G401.6 (cell line): ENCODE measurements around the gene YBEY.

ENCODE experiments used
- FAIRE-seq: peaks from 2 replicates; lab custom pipeline; 2012; peaks lifted over from hg19 to GRCh38; lab: Jason Lieb, UNC

The YBEY gene

GRCh38 chr21:46329796-46330195 lies 43.7 kb downstream of the YBEY start:
- FAIRE-seq = no peak

GRCh38 chr21:46334351-46335140 lies 48.4 kb downstream of the YBEY start:
- FAIRE-seq = no peak

GRCh38 chr21:46336603-46337002 lies 50.5 kb downstream of the YBEY start:
- no peak for FAIRE-seq

- FAIRE-seq = no peak
Measured at GRCh38 chr21:46340998-46341397, 54.9 kb downstream of the YBEY start.

- no peak for FAIRE-seq
Measured at GRCh38 chr21:46344219-46344915, 58.2 kb downstream of the YBEY start.

GRCh38 chr21:46345861-46346260 lies 59.7 kb downstream of the YBEY start:
- no peak for FAIRE-seq

- no peak for FAIRE-seq
Measured at GRCh38 chr21:46346296-46347202, 60.4 kb downstream of the YBEY start.

- no peak for FAIRE-seq
Measured at GRCh38 chr21:46347203-46347550, 61.0 kb downstream of the YBEY start.
